Endothelial cell of umbilical vein (primary cell): ENCODE data around the gene CASP7. TPM values are rescaled to one million over a fixed set of nuclear protein-coding genes. Genes with fewer than 3 reads are reported as not detected.

Experiments used
- BruUV-seq: library from RNA; stranded (reverse); fragments of 400-500 nt; replicated peaks from 2 replicates; lab custom pipeline; 2021; lab: Mats Ljungman, UMichigan
- CTCF ChIA-PET: fragments of 300-600, 350-600 bp; sonication (Branson Sonifier 250); formaldehyde crosslinking; loops from one replicate; lab custom pipeline; 2021; ENCODE audit warnings: antibody characterized with exemption, inconsistent platforms; lab: Charles Lee
- POLR2A ChIA-PET: fragments of 300-600, 350-600 bp; sonication (Branson Sonifier 250); formaldehyde crosslinking; loops from one replicate; lab custom pipeline; 2021; ENCODE audit warnings: antibody characterized with exemption, inconsistent platforms; lab: Charles Lee
- DNase-seq: peaks from one replicate; pipeline ENCODE4 v3.0.0-alpha.2; 2011; ENCODE audit warnings: low read depth, low spot score
- FAIRE-seq: peaks from 2 replicates; lab custom pipeline; 2011; peaks lifted over from hg19 to GRCh38; lab: Jason Lieb, UNC
- H2AFZ ChIP-seq: 2 replicates; pipeline ENCODE4 v1.6.0; 2012; ENCODE audit warnings: low read depth, low read length, control low read depth, inconsistent platforms
- H3K27ac ChIP-seq: 2 replicates; pipeline ENCODE4 v1.5.1; 2011; ENCODE audit warnings: low read depth, mild to moderate bottlenecking, control low read depth, low read length, moderate library complexity; ENCODE audit not compliant: insufficient read depth
- H3K27me3 ChIP-seq, 2 experiments: 2 replicates each; pipeline versions ENCODE4 v1.6.0 to v1.6.1; 2011; ENCODE audit warnings: low read length in 2 of 2, mixed read lengths in 1 of 2; ENCODE audit not compliant: control insufficient read depth in 2 of 2, insufficient read depth in 2 of 2
- H3K36me3 ChIP-seq, 2 experiments: 2 replicates in 1 of 2; 3 replicates in 1 of 2; pipeline ENCODE4 v1.5.1; 2011; ENCODE audit warnings: low read length in 2 of 2, mild to moderate bottlenecking in 1 of 2, moderate library complexity in 1 of 2; ENCODE audit not compliant: control insufficient read depth in 2 of 2, insufficient read depth in 2 of 2; ENCODE audit errors: extremely low read depth in 1 of 2
- H3K4me1 ChIP-seq: 3 replicates; pipeline ENCODE4 v1.5.1; 2011; ENCODE audit warnings: mild to moderate bottlenecking, low read length; ENCODE audit not compliant: control insufficient read depth, insufficient read depth; ENCODE audit errors: extremely low read depth
- H3K4me2 ChIP-seq: 2 replicates; pipeline ENCODE4 v1.6.1; 2011; ENCODE audit warnings: low read length, control low read depth, mixed read lengths; ENCODE audit not compliant: insufficient read depth
- H3K4me3 ChIP-seq, 3 experiments: fragments of 200-600 bp in 1 of 3; sonication (generic), shearing (Covaris generic) in 1 of 3; replicated peaks in 1 of 3; 2 replicates each; pipeline ENCODE4 v1.5.1; 2011 to 2016; ENCODE audit warnings: control low read depth in 3 of 3, low read length in 3 of 3, mild to moderate bottlenecking in 2 of 3, inconsistent platforms in 1 of 3, low read depth in 1 of 3, moderate library complexity in 1 of 3; ENCODE audit not compliant: insufficient read depth in 1 of 3
- H3K79me2 ChIP-seq: 2 replicates; pipeline ENCODE4 v1.6.0; 2012; ENCODE audit warnings: low read length, inconsistent platforms; ENCODE audit not compliant: control insufficient read depth, insufficient read depth
- H3K9ac ChIP-seq: replicated peaks from 2 replicates; pipeline ENCODE3; 2011; ENCODE audit warnings: low read length, control low read depth; ENCODE audit not compliant: insufficient read depth; ENCODE audit errors: extremely low read depth
- H3K9me1 ChIP-seq: replicated peaks from 3 replicates; pipeline ENCODE4 v1.6.0; 2011; ENCODE audit warnings: mild to moderate bottlenecking, low read length; ENCODE audit not compliant: control insufficient read depth, insufficient read depth; ENCODE audit errors: extremely low read depth
- H3K9me3 ChIP-seq: replicated peaks from 2 replicates; pipeline ENCODE4 v1.5.1; 2012; ENCODE audit warnings: low read length, inconsistent platforms; ENCODE audit not compliant: control insufficient read depth, insufficient read depth
- H4K20me1 ChIP-seq: replicated peaks from 2 replicates; pipeline ENCODE3; 2011; ENCODE audit warnings: mild to moderate bottlenecking, low read length; ENCODE audit not compliant: control insufficient read depth, insufficient read depth; ENCODE audit errors: extremely low read depth
- CTCF ChIP-seq, 2 donors: IDR thresholded peaks; 1 replicate in 1 of 2; 2 replicates in 1 of 2; pipeline ENCODE4 v1.5.1; 2011; ENCODE audit warnings: low read length in 2 of 2, mild to moderate bottlenecking in 2 of 2, moderate library complexity in 2 of 2, control low read depth in 1 of 2, inconsistent platforms in 1 of 2, low read depth in 1 of 2; ENCODE audit not compliant: insufficient read depth in 1 of 2; ENCODE audit errors: extremely low read depth in 1 of 2
- EZH2 ChIP-seq: IDR thresholded peaks from 2 replicates; pipeline ENCODE4 v1.6.1; 2012; ENCODE audit warnings: borderline replicate concordance, low read depth, mild to moderate bottlenecking, moderate library complexity, low read length, inconsistent platforms; ENCODE audit not compliant: severe bottlenecking
- FOS ChIP-seq: IDR thresholded peaks from 2 replicates; pipeline ENCODE4 v1.6.1; 2011; ENCODE audit warnings: mild to moderate bottlenecking, low read length, moderate library complexity, borderline replicate concordance; ENCODE audit not compliant: insufficient read depth
- GATA2 ChIP-seq: IDR thresholded peaks from 2 replicates; pipeline ENCODE4 v1.7.0; 2011; ENCODE audit warnings: low read depth, mild to moderate bottlenecking, moderate library complexity, mixed read lengths, low read length; ENCODE audit not compliant: insufficient read length, insufficient read depth
- JUN ChIP-seq: IDR thresholded peaks from 2 replicates; pipeline ENCODE4 v1.6.1; 2011; ENCODE audit warnings: borderline replicate concordance, low read depth; ENCODE audit not compliant: insufficient read length, insufficient read depth
- MAX ChIP-seq: IDR thresholded peaks from 2 replicates; pipeline ENCODE4 v1.6.1; 2011; ENCODE audit not compliant: insufficient read depth, insufficient read length
- MYC ChIP-seq: IDR thresholded peaks from one replicate; pipeline ENCODE4 v1.6.1; 2011; ENCODE audit warnings: mild to moderate bottlenecking, low read depth, low read length
- POLR2A ChIP-seq: IDR thresholded peaks from 2 replicates; pipeline ENCODE4 v1.6.1; 2012; ENCODE audit warnings: low read depth, mild to moderate bottlenecking, control low read depth, low read length
- POLR2AphosphoS5 ChIP-seq: IDR thresholded peaks from 2 replicates; pipeline ENCODE4 v1.6.1; 2012; ENCODE audit warnings: low read depth, mild to moderate bottlenecking, control low read depth, low read length, moderate library complexity; ENCODE audit not compliant: insufficient read depth
- dilution Hi-C: fragments of 300-500 bp; cut with MboI; formaldehyde crosslinking; loops from one replicate; pipeline ENCODE4 v1.15.0; 2019; ENCODE audit warnings: low sequenced_read_pairs; ENCODE audit not compliant: extremely low pct_ligation_motif_present
- intact Hi-C: fragments of 100-400 bp; cut with micrococcal nuclease; formaldehyde crosslinking; loops from one replicate; pipeline ENCODE4 v1.10.0; 2022
- polyA plus RNA-seq, 4 experiments: library from polyadenylated mRNA; depleted of rRNA in 3 of 4; stranded (reverse) in 3 of 4; unstranded in 1 of 4; fragments of >200 nt; gene quantifications; 2 replicates each; pipeline versions ENCODE4 v1.2.1 to v1.2.3, GENCODE V29; 2011 to 2012; ENCODE audit warnings: missing spikeins in 1 of 4
- total RNA-seq: library from RNA; stranded (reverse); gene quantifications from 2 replicates; pipeline ENCODE4 v1.2.3, GENCODE V29; 2021

Gene CASP7
- total and polyA plus RNA-seq, 2 donors (not counting 3 experiments of a cell fraction or from before 2014, with no cell fraction given) = 14.6 to 54.3 TPM

- no peak for FAIRE-seq
- ChIA-PET POLR2A (no interaction called here), CTCF (interaction anchor here (0.8 to 1.3 kb wide), 2 partner anchors 16 to 28 kb away, joined by 4 read pairs; no protein-coding TSS in a partner anchor)
- Histone ChIP-seq H3K9me3 (no peaks in the 10 kb centered on the region), H3K9ac (no peak overlapping the region), H3K27me3 (no peaks in the 10 kb centered on the region), H3K4me3 (no peak overlapping the region), H4K20me1 (no peaks in the 10 kb centered on the region), H3K4me2 (peak overlapping the region; percentile 81), H2AFZ (no peak overlapping the region), H3K4me1 (peaks cover 11% of the 10 kb centered on the region), H3K79me2 (peaks cover 46% of the 10 kb centered on the region), H3K27ac (peak overlapping the region; percentile 70), H3K36me3 (no peaks in the 10 kb centered on the region), H3K9me1 (no peaks in the 10 kb centered on the region)
- peak; percentile 16 for DNase-seq
- no peak for TF ChIP-seq CTCF (IDR thresholded peaks at IDR 0.05; ENCODE audit: extremely low read depth in 1 of 2, insufficient read depth in 1 of 2, low read depth in 1 of 2, low read length in 2 of 2)
- no peak for TF ChIP-seq EZH2
- no peak for TF ChIP-seq JUN
- TF ChIP-seq MYC = no peak
- TF ChIP-seq GATA2 = no peak
- no peak for TF ChIP-seq FOS
- no peak for TF ChIP-seq POLR2A
- TF ChIP-seq POLR2AphosphoS5 = no peak
- no peak for TF ChIP-seq MAX
- no TSS peak for BruUV-seq
- intact Hi-C loops (loop anchor here (2.0 to 5.0 kb wide), 5 partner anchors 173 to 730 kb away; partner anchors contain the start of genes ADRB1, CCDC186, DCLRE1A and NHLRC2), dilution Hi-C loops (no loop called here)
Observed at GRCh38 chr10:113681533-113682470, 2.1 kb downstream of the CASP7 start.
